GM12878 (cell line): ENCODE results near the gene NRP2. TPM values are rescaled to one million over a fixed set of nuclear protein-coding genes. Genes with fewer than 3 reads are reported as not detected.

Experiments
- ATAC-seq: fragments of 200-7000 bp; cut with Tn5 transposase; 3 replicates; pipeline ENCODE4 v1.9.1; 2020; ENCODE audit warnings: mild to moderate bottlenecking, moderate library complexity
- BruUV-seq: library from RNA; stranded (reverse); fragments of 400-500 nt; replicated peaks from 2 replicates; lab custom pipeline; 2021; lab: Mats Ljungman, UMichigan
- CTCF ChIA-PET: fragments of 300-600 bp; sonication (Branson Sonifier 250); formaldehyde crosslinking; extraction: SDS; loops from one replicate; lab custom pipeline; 2021; ENCODE audit warnings: inconsistent platforms; lab: Yijun Ruan, JAX
- POLR2A ChIA-PET: fragments of 350-600 bp; formaldehyde crosslinking; extraction: SDS; loops from one replicate; lab custom pipeline; 2021; ENCODE audit warnings: inconsistent platforms; lab: Charles Lee
- RAD21 ChIA-PET: fragments of 300-600 bp; sonication (Branson Sonifier 250); formaldehyde crosslinking; loops from one replicate; lab custom pipeline; 2023; ENCODE audit warnings: antibody characterized with exemption; ENCODE audit not compliant: unreplicated experiment; lab: Charles Lee
- SMC1A ChIA-PET: fragments of 300-600 bp; sonication (Branson Sonifier 250); formaldehyde crosslinking; loops from one replicate; lab custom pipeline; 2023; ENCODE audit not compliant: unreplicated experiment, uncharacterized antibody; lab: Charles Lee
- DNase-seq: peaks from one replicate; pipeline ENCODE4 v3.0.0-alpha.2; 2011; ENCODE audit warnings: low read depth, low spot score
- FAIRE-seq: peaks from 3 replicates; lab custom pipeline; 2011; peaks lifted over from hg19 to GRCh38; lab: Jason Lieb, UNC
- H2AFZ ChIP-seq: 2 replicates; pipeline ENCODE4 v1.6.0; 2011; ENCODE audit warnings: low read depth, low read length, control low read depth; ENCODE audit not compliant: control insufficient read depth
- H3K27ac ChIP-seq: 2 replicates; pipeline ENCODE4 v1.5.1; 2011; ENCODE audit warnings: control low read depth; ENCODE audit not compliant: control insufficient read depth, insufficient read depth
- H3K27me3 ChIP-seq, 2 experiments: replicated peaks in 1 of 2; 2 replicates each; pipeline versions ENCODE4 v1.6.0 to v1.6.1; 2011; ENCODE audit warnings: low read length in 1 of 2; ENCODE audit not compliant: control insufficient read depth in 2 of 2, insufficient read depth in 2 of 2
- H3K36me3 ChIP-seq, 2 experiments: 2 replicates each; pipeline ENCODE4 v1.5.1; 2011; ENCODE audit warnings: low read length in 1 of 2; ENCODE audit not compliant: control insufficient read depth in 2 of 2, insufficient read depth in 2 of 2
- H3K4me1 ChIP-seq: 2 replicates; pipeline ENCODE4 v1.6.1; 2011; ENCODE audit warnings: mild to moderate bottlenecking, low read length, moderate library complexity, mixed read lengths; ENCODE audit not compliant: control insufficient read depth, insufficient read depth
- H3K4me2 ChIP-seq: 2 replicates; pipeline ENCODE4 v1.6.0; 2011; ENCODE audit warnings: control low read depth; ENCODE audit not compliant: control insufficient read depth, insufficient read depth
- H3K4me3 ChIP-seq: fragments of 200-600 bp; sonication (generic); 2 replicates; pipeline ENCODE4 v1.5.1; 2016
- H3K79me2 ChIP-seq: 2 replicates; pipeline ENCODE4 v1.6.0; 2011; ENCODE audit warnings: low read length; ENCODE audit not compliant: control insufficient read depth, insufficient read depth
- H3K9ac ChIP-seq: 2 replicates; pipeline ENCODE4 v1.8.0; 2011; ENCODE audit warnings: low read length, control low read depth, mixed read lengths; ENCODE audit not compliant: control insufficient read depth, insufficient read depth
- H3K9me3 ChIP-seq: replicated peaks from 3 replicates; pipeline ENCODE4 v1.5.1; 2011; ENCODE audit warnings: mild to moderate bottlenecking, low read length; ENCODE audit not compliant: control insufficient read depth, insufficient read depth
- H4K20me1 ChIP-seq: 2 replicates; pipeline ENCODE4 v1.6.0; 2011; ENCODE audit not compliant: control insufficient read depth, insufficient read depth
- CEBPZ ChIP-seq: fragments of 150-350 bp; IDR thresholded peaks from 2 replicates; pipeline ENCODE4 v1.6.1; 2016; ENCODE audit warnings: low read depth, low read length
- ESRRA ChIP-seq: IDR thresholded peaks from 2 replicates; pipeline ENCODE4 v1.6.1; 2012; ENCODE audit warnings: mild to moderate bottlenecking, low read length, improper control_type of control experiment
- SMAD5 ChIP-seq: IDR thresholded peaks from 2 replicates; pipeline ENCODE4 v1.6.1; 2016; ENCODE audit warnings: antibody characterized with exemption, low read depth
- WGBS: methylation state at CpG from one replicate; pipeline ENCODE4 v1.1.6; 2016; ENCODE audit warnings: low lambda C conversion rate; ENCODE audit not compliant: insufficient replicate concordance, insufficient coverage; ENCODE audit errors: missing lambda C conversion rate; 5-methylcytosine and 5-hydroxymethylcytosine counted together
- in situ Hi-C: fragments of 300-500 bp; cut with MboI; formaldehyde crosslinking; loops from 9 replicates; pipeline ENCODE4 v1.14.3; 2018; ENCODE audit warnings: mixed read lengths
- intact Hi-C: fragments of 100-400 bp; cut with micrococcal nuclease; formaldehyde crosslinking; loops from one replicate; pipeline ENCODE4 v1.14.2; 2022; ENCODE audit not compliant: unreplicated experiment
- polyA plus RNA-seq, 11 experiments: library from polyadenylated mRNA; depleted of rRNA in 4 of 11; unstranded in 6 of 11; stranded (reverse) in 5 of 11; fragments of >200 nt; fragmentation: Nextera tagmentation in 4 of 11; fragmentation: Illumina TruSeq in 1 of 11; extraction: Ambion mirVana in 4 of 11; extraction: Trizol in 1 of 11; gene quantifications; 1 replicate in 1 of 11; 2 replicates in 10 of 11; pipeline versions ENCODE4 v1.2.1 to v1.2.3, GENCODE V29; 2011 to 2016; ENCODE audit warnings: inconsistent platforms in 2 of 11, missing spikeins in 2 of 11, low read depth in 1 of 11
- total RNA-seq, 4 experiments: library from RNA; depleted of rRNA in 3 of 4; stranded (reverse); fragments of >200 nt in 3 of 4; fragmentation: Illumina TruSeq in 1 of 4; extraction: Trizol in 1 of 4; gene quantifications; 2 replicates each; pipeline versions ENCODE4 v1.2.1 to v1.2.3, GENCODE V29; 2013 to 2021

NRP2 gene
- total and polyA plus RNA-seq, 10 of the 15 experiments (the other 5 are each of a cell fraction or from before 2014, with no cell fraction given), result 0.06 to 1.2 (median 0.46) TPM

- H3K36me3 ChIP-seq, result no peaks in the 10 kb centered on the region
- in situ Hi-C loops, result no loop called here
- H3K27me3 ChIP-seq, result peaks cover 18 to 19% of the 10 kb centered on the region in 2 experiments
- no peaks in the 10 kb centered on the region for H4K20me1 ChIP-seq
- no peak overlapping the region for H3K27ac ChIP-seq
- RAD21 ChIA-PET, result interaction anchor here (1.0 kb wide), 1 partner anchor 10 kb away, joined by 4 read pairs; no protein-coding TSS in a partner anchor
- no TSS peak for BruUV-seq
- CTCF ChIA-PET, result interaction anchor here (1.4 to 1.8 kb wide), 2 partner anchors 10 to 36 kb away, joined by 3 to 5 read pairs; no protein-coding TSS in a partner anchor
- H3K9ac ChIP-seq, result no peak overlapping the region
- 53% methylated on average over 28 of the region's 35 CpGs for WGBS
- DNase-seq, result no peak
- H3K4me3 ChIP-seq, result no peak overlapping the region
- SMC1A ChIA-PET, result interaction anchor here (1.3 to 1.7 kb wide), 2 partner anchors 35 to 90 kb away, joined by 3 to 4 read pairs; no protein-coding TSS in a partner anchor
- intact Hi-C loops, result loop anchor here (5.0 kb wide), 1 partner anchor 82 kb away; no protein-coding TSS in a partner anchor
- no peak for ATAC-seq
- H3K79me2 ChIP-seq, result no peaks in the 10 kb centered on the region
- H3K9me3 ChIP-seq, result no peaks in the 10 kb centered on the region
- FAIRE-seq, result no peak
- no peak overlapping the region for H2AFZ ChIP-seq
- H3K4me2 ChIP-seq, result no peak overlapping the region
- POLR2A ChIA-PET, result no interaction called here
- H3K4me1 ChIP-seq, result peaks cover 13% of the 10 kb centered on the region
- TF ChIP-seq ESRRA (no peak), CEBPZ (no peak), SMAD5 (no peak)
These were observed 2.6 kb downstream of the NRP2 start for GRCh38 chr2:205684871-205685313.
